ENCODE results near the gene NNMT.

Gene NNMT

GRCh38 chr11:114297806-114298709, 1.9 kb downstream of the NNMT start:
- no peak overlapping the region for H3K4me3 ChIP-seq (ENCODE audit: low read length)
- no peak for TF ChIP-seq CTCF (IDR thresholded peaks at IDR 0.05; ENCODE audit: insufficient read depth, low read depth, low read length, missing control alignments)
- DNase-seq (ENCODE audit: low read depth) = no peak

DNA sequence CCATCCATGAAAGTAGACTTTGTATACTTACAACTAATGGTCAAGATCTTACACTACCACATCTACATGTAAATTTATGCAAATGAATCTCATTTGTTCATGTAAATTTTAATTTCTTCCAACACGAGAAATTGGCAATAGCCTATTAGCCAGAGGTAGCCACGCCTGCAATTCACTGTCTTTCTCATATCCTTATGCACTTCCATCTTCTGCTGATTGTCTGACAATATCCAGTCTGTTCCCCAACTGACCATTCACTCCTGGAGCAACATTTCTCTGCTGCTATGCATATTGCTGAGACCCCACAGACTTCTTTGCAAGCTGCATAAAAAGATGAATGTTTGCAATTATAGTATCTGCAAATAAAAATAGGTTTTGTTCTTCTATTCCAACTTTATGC, 2.5 kb downstream of the NNMT start:
- TF ChIP-seq CTCF (IDR thresholded peaks at IDR 0.05; ENCODE audit: insufficient read depth, low read depth, low read length, missing control alignments) = no peak
- no peak overlapping the region for H3K4me3 ChIP-seq (ENCODE audit: low read length)
- no peak for DNase-seq (ENCODE audit: low read depth)

GRCh38 chr11:114301088-114301487, 4.9 kb downstream of the NNMT start:
- no peak for TF ChIP-seq CTCF (IDR thresholded peaks at IDR 0.05; ENCODE audit: insufficient read depth, low read depth, low read length, missing control alignments)
- no peak overlapping the region for H3K4me3 ChIP-seq (ENCODE audit: low read length)
- no peak for DNase-seq (ENCODE audit: low read depth)

DNA sequence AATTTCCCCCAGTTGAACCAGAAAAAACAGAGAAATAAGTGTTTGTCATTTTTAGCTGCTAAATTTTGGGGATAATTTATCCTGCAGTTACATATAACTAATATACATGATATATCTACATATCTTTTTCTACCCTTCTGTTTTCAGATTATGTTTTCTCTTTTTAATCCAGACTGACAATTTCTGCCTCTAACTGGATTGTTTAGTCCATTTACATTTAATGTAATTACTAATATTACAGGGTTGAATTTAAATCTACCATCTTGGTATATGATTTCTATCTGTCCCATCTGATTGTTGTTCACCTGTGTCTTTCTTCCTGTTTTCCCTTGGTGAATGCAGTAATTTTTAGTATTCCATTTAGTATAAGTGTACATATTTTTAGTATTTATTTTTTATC, 5.7 kb downstream of the NNMT start:
- H3K4me3 ChIP-seq (ENCODE audit: low read length) = no peak overlapping the region
- TF ChIP-seq CTCF (IDR thresholded peaks at IDR 0.05; ENCODE audit: insufficient read depth, low read depth, low read length, missing control alignments) = no peak
- DNase-seq (ENCODE audit: low read depth) = no peak

- H3K4me3 ChIP-seq (ENCODE audit: low read length) = no peak overlapping the region
- TF ChIP-seq CTCF (IDR thresholded peaks at IDR 0.05; ENCODE audit: insufficient read depth, low read depth, low read length, missing control alignments) = no peak
- no peak for DNase-seq (ENCODE audit: low read depth)
Observed at GRCh38 chr11:114302663-114303062, 6.5 kb downstream of the NNMT start.

DNA sequence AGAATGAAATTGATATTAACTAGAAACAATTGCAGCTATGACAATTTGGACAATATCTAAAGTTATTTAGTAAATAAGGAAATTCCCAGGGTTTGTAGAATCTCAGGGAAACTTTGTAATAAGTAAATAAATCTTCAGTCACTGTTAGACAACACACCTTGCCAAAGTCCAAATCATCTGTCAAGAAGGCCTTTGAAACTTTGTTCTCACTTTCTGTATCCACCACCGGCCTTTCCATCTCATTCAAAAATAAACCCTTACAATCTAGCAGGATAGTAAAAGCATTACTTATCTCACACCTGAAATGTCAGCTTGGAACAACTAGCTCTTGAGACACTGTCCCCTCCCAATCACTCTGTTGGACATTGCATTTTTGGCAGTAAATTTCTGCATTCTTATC, 7.9 kb downstream of the NNMT start:
- no peak for DNase-seq (ENCODE audit: low read depth)
- no peak for TF ChIP-seq CTCF (IDR thresholded peaks at IDR 0.05; ENCODE audit: insufficient read depth, low read depth, low read length, missing control alignments)
- no peak overlapping the region for H3K4me3 ChIP-seq (ENCODE audit: low read length)

GRCh38 chr11:114304969-114305368, 8.8 kb downstream of the NNMT start:
- DNase-seq (ENCODE audit: low read depth) = no peak
- no peak for TF ChIP-seq CTCF (IDR thresholded peaks at IDR 0.05; ENCODE audit: insufficient read depth, low read depth, low read length, missing control alignments)
- no peak overlapping the region for H3K4me3 ChIP-seq (ENCODE audit: low read length)
